DOHH2 (cell line): ENCODE results near the gene FXYD3.

Experiments used
- H3F3A ChIP-seq: fragments of 200-600 bp; sonication (generic), shearing (Covaris generic); 2 replicates; pipeline ENCODE4 v1.6.0; 2016; ENCODE audit warnings: antibody characterized with exemption, mild to moderate bottlenecking; ENCODE audit not compliant: control insufficient read depth, insufficient read depth
- H3K27ac ChIP-seq: fragments of 200-600 bp; sonication (generic); 2 replicates; pipeline ENCODE4 v1.5.1; 2014; ENCODE audit warnings: low read depth, mild to moderate bottlenecking, low read length, moderate library complexity
- H3K27me3 ChIP-seq: fragments of 200-600 bp; sonication (generic); 2 replicates; pipeline ENCODE4 v1.6.1; 2014; ENCODE audit warnings: mild to moderate bottlenecking, low read length, mixed read lengths; ENCODE audit not compliant: control insufficient read depth
- H3K36me3 ChIP-seq: fragments of 200-600 bp; sonication (generic); 2 replicates; pipeline ENCODE4 v1.6.1; 2014; ENCODE audit warnings: mild to moderate bottlenecking, low read length, moderate library complexity, mixed read lengths; ENCODE audit not compliant: control insufficient read depth
- H3K4me1 ChIP-seq: fragments of 200-600 bp; sonication (generic); 2 replicates; pipeline ENCODE4 v1.6.1; 2014; ENCODE audit warnings: mild to moderate bottlenecking, low read length, mixed read lengths; ENCODE audit not compliant: control insufficient read depth
- H3K4me2 ChIP-seq: fragments of 200-600 bp; sonication (generic); 2 replicates; pipeline ENCODE4 v1.6.0; 2014; ENCODE audit warnings: mild to moderate bottlenecking, low read length, moderate library complexity
- H3K4me3 ChIP-seq: fragments of 200-600 bp; sonication (generic); 2 replicates; pipeline ENCODE4 v1.5.1; 2014; ENCODE audit warnings: mild to moderate bottlenecking, low read length, mixed read lengths
- H3K79me2 ChIP-seq: fragments of 200-600 bp; sonication (generic); 2 replicates; pipeline ENCODE4 v1.6.1; 2014; ENCODE audit warnings: mild to moderate bottlenecking, low read length, mixed read lengths; ENCODE audit not compliant: control insufficient read depth
- H3K9me2 ChIP-seq: fragments of 200-600 bp; sonication (generic); replicated peaks from 2 replicates; pipeline ENCODE4 v1.6.1; 2014; ENCODE audit warnings: mild to moderate bottlenecking, low read length, mixed read lengths; ENCODE audit not compliant: control insufficient read depth
- H3K9me3 ChIP-seq: fragments of 200-600 bp; sonication (generic); 2 replicates; pipeline ENCODE4 v1.6.1; 2014; ENCODE audit warnings: antibody characterized with exemption, low read length, mixed read lengths; ENCODE audit not compliant: control insufficient read depth, insufficient read depth
- H4K20me1 ChIP-seq: fragments of 200-600 bp; sonication (generic); 2 replicates; pipeline ENCODE4 v1.6.0; 2014; ENCODE audit warnings: low read depth, mild to moderate bottlenecking, antibody characterized with exemption, low read length, moderate library complexity; ENCODE audit not compliant: control insufficient read depth, insufficient read depth
- EZH2phosphoT487 ChIP-seq: fragments of 200-600 bp; sonication (generic); IDR thresholded peaks from 2 replicates; pipeline ENCODE4 v1.6.1; 2017; ENCODE audit warnings: borderline replicate concordance, mild to moderate bottlenecking, antibody characterized with exemption, low read length, moderate library complexity, mixed read lengths
- TF ChIP-seq, protein P1 (sequence below): fragments of 200-600 bp; sonication (generic); IDR thresholded peaks from one replicate; pipeline ENCODE4 v1.5.1; 2014; ENCODE audit warnings: antibody characterized with exemption, mild to moderate bottlenecking, low read depth, low read length; ENCODE audit not compliant: poor library complexity, severe bottlenecking

FXYD3 gene

DNA sequence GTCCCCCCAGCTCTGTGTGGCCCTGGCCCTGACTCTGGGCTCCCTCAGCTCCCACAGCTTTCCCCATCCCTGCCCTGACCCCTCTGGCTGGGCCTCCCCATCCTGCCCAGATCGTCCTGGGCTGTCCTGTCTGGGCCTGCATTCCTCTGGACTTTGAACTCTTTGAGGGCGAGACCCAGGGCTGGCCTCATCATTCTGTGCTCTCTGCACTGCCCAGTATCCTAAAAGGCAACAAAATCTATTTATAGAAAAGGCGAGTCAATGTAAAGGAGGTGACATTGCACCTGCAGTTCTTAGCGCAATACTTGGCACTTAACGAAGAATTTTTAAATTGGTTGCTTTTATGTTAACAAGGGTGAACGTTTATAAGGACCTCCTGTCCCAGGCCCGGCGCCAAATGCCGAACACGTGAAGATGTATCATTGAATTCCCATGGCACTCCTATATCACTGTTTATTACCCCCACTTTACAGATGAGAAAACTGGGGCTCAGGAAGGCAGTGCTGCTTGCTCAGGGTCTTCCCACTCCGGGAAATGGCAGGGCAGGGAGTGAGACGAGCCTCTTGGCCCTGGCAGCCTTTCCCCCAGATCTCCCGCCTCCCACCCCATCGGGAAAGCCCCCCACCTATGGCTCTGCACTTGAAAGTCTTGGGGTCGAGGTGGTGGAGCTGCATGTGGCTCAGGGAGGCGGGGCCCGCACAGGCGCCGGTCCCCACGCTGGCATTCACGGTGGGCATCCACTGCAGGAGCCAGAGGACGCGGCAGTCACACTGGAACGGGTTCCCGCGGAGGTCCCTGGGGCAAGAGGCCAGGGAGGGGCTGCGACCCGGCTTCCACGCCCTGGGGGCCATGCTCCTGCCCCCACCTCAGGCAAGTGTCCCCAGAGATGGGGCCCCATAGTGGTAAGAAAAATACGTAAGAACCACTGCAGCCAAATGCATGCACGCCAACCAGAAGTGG is 15.4 kb downstream of the FXYD3 start:
- Histone ChIP-seq H3K36me3 (no peaks in the 10 kb centered on the region), H3K4me2 (no peak overlapping the region), H3K9me2 (no peaks in the 10 kb centered on the region), H3K27me3 (no peaks in the 10 kb centered on the region; the same call in 1 of the 2 replicates), H3K4me1 (no peaks in the 10 kb centered on the region), H3K79me2 (no peaks in the 10 kb centered on the region), H3K9me3 (no peaks in the 10 kb centered on the region), H3F3A (no peaks in the 10 kb centered on the region), H3K4me3 (no peak overlapping the region), H3K27ac (no peak overlapping the region), H4K20me1 (no peaks in the 10 kb centered on the region)
- TF ChIP-seq, protein P1, sequence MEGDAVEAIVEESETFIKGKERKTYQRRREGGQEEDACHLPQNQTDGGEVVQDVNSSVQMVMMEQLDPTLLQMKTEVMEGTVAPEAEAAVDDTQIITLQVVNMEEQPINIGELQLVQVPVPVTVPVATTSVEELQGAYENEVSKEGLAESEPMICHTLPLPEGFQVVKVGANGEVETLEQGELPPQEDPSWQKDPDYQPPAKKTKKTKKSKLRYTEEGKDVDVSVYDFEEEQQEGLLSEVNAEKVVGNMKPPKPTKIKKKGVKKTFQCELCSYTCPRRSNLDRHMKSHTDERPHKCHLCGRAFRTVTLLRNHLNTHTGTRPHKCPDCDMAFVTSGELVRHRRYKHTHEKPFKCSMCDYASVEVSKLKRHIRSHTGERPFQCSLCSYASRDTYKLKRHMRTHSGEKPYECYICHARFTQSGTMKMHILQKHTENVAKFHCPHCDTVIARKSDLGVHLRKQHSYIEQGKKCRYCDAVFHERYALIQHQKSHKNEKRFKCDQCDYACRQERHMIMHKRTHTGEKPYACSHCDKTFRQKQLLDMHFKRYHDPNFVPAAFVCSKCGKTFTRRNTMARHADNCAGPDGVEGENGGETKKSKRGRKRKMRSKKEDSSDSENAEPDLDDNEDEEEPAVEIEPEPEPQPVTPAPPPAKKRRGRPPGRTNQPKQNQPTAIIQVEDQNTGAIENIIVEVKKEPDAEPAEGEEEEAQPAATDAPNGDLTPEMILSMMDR: no peak
- no peak for TF ChIP-seq EZH2phosphoT487

DNA sequence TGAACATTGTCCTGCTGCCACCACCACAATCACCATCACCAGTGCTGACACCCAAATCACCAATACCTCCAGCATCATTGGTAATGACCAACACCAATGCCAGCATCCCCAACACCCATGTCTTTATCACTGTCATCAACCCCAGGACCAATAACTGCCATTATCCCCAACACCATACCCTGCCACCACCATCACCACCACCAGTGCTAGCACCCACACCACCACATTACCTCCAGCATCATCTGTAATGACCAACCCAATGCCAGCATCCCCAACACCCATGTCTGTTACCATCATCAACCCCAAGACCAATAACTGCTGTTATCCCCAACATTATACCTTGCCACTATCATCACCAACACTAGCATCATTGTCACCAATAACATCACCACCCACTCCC is 16.6 kb downstream of the FXYD3 start:
- H3K27ac ChIP-seq: no peak overlapping the region
- H3K27me3 ChIP-seq: peaks cover 12% of the 10 kb centered on the region
- H3K79me2 ChIP-seq: no peaks in the 10 kb centered on the region
- no peaks in the 10 kb centered on the region for H4K20me1 ChIP-seq
- H3K36me3 ChIP-seq: no peaks in the 10 kb centered on the region
- H3K9me2 ChIP-seq: no peaks in the 10 kb centered on the region
- no peaks in the 10 kb centered on the region for H3F3A ChIP-seq
- TF ChIP-seq, protein P1: no peak
- no peak for TF ChIP-seq EZH2phosphoT487
- H3K9me3 ChIP-seq: no peaks in the 10 kb centered on the region
- peaks cover 3% of the 10 kb centered on the region; the same call in 1 of the 2 replicates for H3K4me1 ChIP-seq
- no peak overlapping the region for H3K4me2 ChIP-seq
- no peak overlapping the region for H3K4me3 ChIP-seq

DNA sequence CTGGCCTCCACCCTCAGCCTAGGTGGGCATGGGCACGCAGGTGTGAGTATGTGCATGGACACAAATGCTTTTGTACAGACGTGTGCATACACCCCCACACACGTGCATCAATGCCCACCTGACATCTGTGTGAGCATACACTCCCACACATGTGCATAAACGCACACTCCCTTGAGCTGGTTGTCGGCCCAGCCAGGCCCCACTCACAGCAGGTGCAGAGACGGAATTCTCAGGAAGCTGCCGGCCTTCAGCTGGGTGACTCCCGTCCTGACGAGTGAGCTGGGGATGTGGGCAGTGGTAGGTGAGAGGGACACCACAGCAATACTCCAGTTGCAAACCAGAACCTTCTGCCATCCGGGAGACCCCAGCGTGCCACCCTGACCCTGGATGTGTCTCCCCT is 18.2 kb downstream of the FXYD3 start:
- TF ChIP-seq, protein P1: no peak
- no peak for TF ChIP-seq EZH2phosphoT487
- H3K4me3 ChIP-seq: no peak overlapping the region
- no peaks in the 10 kb centered on the region for H3F3A ChIP-seq
- no peaks in the 10 kb centered on the region for H3K36me3 ChIP-seq
- H3K9me2 ChIP-seq: no peaks in the 10 kb centered on the region
- H4K20me1 ChIP-seq: no peaks in the 10 kb centered on the region
- peaks cover 14% of the 10 kb centered on the region for H3K27me3 ChIP-seq
- no peaks in the 10 kb centered on the region for H3K9me3 ChIP-seq
- peaks cover 5% of the 10 kb centered on the region; the same call in 1 of the 2 replicates for H3K4me1 ChIP-seq
- H3K27ac ChIP-seq: no peak overlapping the region
- no peak overlapping the region for H3K4me2 ChIP-seq
- H3K79me2 ChIP-seq: no peaks in the 10 kb centered on the region
